ENCODE data around the gene SLC8A3.

Gene SLC8A3

GRCh38 chr14:70093156-70093555, 95.6 kb downstream of the SLC8A3 start:
- no peaks in the 10 kb centered on the region for H3K9me3 ChIP-seq (ENCODE audit: insufficient read depth, low read length)
- no peak overlapping the region for H3K4me2 ChIP-seq (ENCODE audit: low read length)
- H3K79me2 ChIP-seq (ENCODE audit: low read length) = no peaks in the 10 kb centered on the region
- no peak overlapping the region for H2AFZ ChIP-seq (ENCODE audit: low read depth, low read length)
- no peak for TF ChIP-seq CTCF (IDR thresholded peaks at IDR 0.05; ENCODE audit: low read depth, low read length)
- TF ChIP-seq EZH2phosphoT487 (IDR thresholded peaks at IDR 0.05; ENCODE audit: low read depth) = no peak
- peaks cover 6% of the 10 kb centered on the region for H3K4me1 ChIP-seq (ENCODE audit: low read length)
- H3K27ac ChIP-seq (ENCODE audit: low read length) = no peak overlapping the region
- no peak overlapping the region for H3K9ac ChIP-seq (ENCODE audit: low read length)
- no peaks in the 10 kb centered on the region for H3K36me3 ChIP-seq (replicated peaks; ENCODE audit: low read depth, low read length)
- no peaks in the 10 kb centered on the region for H4K20me1 ChIP-seq (ENCODE audit: insufficient read depth, low read length)
- no peak overlapping the region for H3K4me3 ChIP-seq (ENCODE audit: low read length)
- peaks cover 10% of the 10 kb centered on the region; the same call in 1 of the 2 replicates for H3K27me3 ChIP-seq (ENCODE audit: low read depth, low read length)

- TF ChIP-seq CTCF (IDR thresholded peaks at IDR 0.05; ENCODE audit: low read depth, low read length) = no peak
- TF ChIP-seq EZH2phosphoT487 (IDR thresholded peaks at IDR 0.05; ENCODE audit: low read depth) = no peak
- no peaks in the 10 kb centered on the region for H3K36me3 ChIP-seq (replicated peaks; ENCODE audit: low read depth, low read length)
- H3K79me2 ChIP-seq (ENCODE audit: low read length) = no peaks in the 10 kb centered on the region
Measured at GRCh38 chr14:70087380-70087697, 101.4 kb downstream of the SLC8A3 start.

GRCh38 chr14:70086685-70087379, 101.9 kb downstream of the SLC8A3 start:
- Histone ChIP-seq H3K9me3 (ENCODE audit: insufficient read depth, low read length) (no peaks in the 10 kb centered on the region), H3K9ac (ENCODE audit: low read length) (no peak overlapping the region), H3K27me3 (ENCODE audit: low read depth, low read length) (peaks cover 25% of the 10 kb centered on the region), H3K4me3 (ENCODE audit: low read length) (no peak overlapping the region), H3K79me2 (ENCODE audit: low read length) (no peaks in the 10 kb centered on the region), H3K27ac (ENCODE audit: low read length) (no peak overlapping the region), H3K4me1 (ENCODE audit: low read length) (peaks cover 7% of the 10 kb centered on the region), H2AFZ (ENCODE audit: low read depth, low read length) (no peak overlapping the region), H3K4me2 (ENCODE audit: low read length) (no peak overlapping the region; the same call in 1 of the 2 replicates), H3K36me3 (replicated peaks; ENCODE audit: low read depth, low read length) (no peaks in the 10 kb centered on the region), H4K20me1 (ENCODE audit: insufficient read depth, low read length) (no peaks in the 10 kb centered on the region)
- TF ChIP-seq EZH2phosphoT487 (IDR thresholded peaks at IDR 0.05; ENCODE audit: low read depth) (no peak), CTCF (IDR thresholded peaks at IDR 0.05; ENCODE audit: low read depth, low read length) (peak; percentile 74)

More at GRCh38 chr14:70087380-70087697, 101.4 kb downstream of the SLC8A3 start:
- peaks cover 25% of the 10 kb centered on the region for H3K27me3 ChIP-seq (ENCODE audit: low read depth, low read length)
- no peak overlapping the region for H3K4me3 ChIP-seq (ENCODE audit: low read length)
- no peak overlapping the region for H3K9ac ChIP-seq (ENCODE audit: low read length)
- H2AFZ ChIP-seq (ENCODE audit: low read depth, low read length) = no peak overlapping the region
- H3K4me1 ChIP-seq (ENCODE audit: low read length) = peaks cover 5% of the 10 kb centered on the region
- H3K9me3 ChIP-seq (ENCODE audit: insufficient read depth, low read length) = no peaks in the 10 kb centered on the region
- no peak overlapping the region; the same call in 1 of the 2 replicates for H3K4me2 ChIP-seq (ENCODE audit: low read length)
- no peaks in the 10 kb centered on the region for H4K20me1 ChIP-seq (ENCODE audit: insufficient read depth, low read length)
- no peak overlapping the region for H3K27ac ChIP-seq (ENCODE audit: low read length)

- Histone ChIP-seq H4K20me1 (ENCODE audit: insufficient read depth, low read length) (no peaks in the 10 kb centered on the region), H3K4me3 (ENCODE audit: low read length) (no peak overlapping the region), H3K36me3 (replicated peaks; ENCODE audit: low read depth, low read length) (no peaks in the 10 kb centered on the region), H3K79me2 (ENCODE audit: low read length) (no peaks in the 10 kb centered on the region), H3K27ac (ENCODE audit: low read length) (no peak overlapping the region), H3K4me2 (ENCODE audit: low read length) (no peak overlapping the region), H3K27me3 (ENCODE audit: low read depth, low read length) (peaks cover 32% of the 10 kb centered on the region), H3K9ac (ENCODE audit: low read length) (no peak overlapping the region), H2AFZ (ENCODE audit: low read depth, low read length) (no peak overlapping the region), H3K4me1 (ENCODE audit: low read length) (peaks cover 7% of the 10 kb centered on the region), H3K9me3 (ENCODE audit: insufficient read depth, low read length) (no peaks in the 10 kb centered on the region)
- TF ChIP-seq CTCF (IDR thresholded peaks at IDR 0.05; ENCODE audit: low read depth, low read length) = no peak
- TF ChIP-seq EZH2phosphoT487 (IDR thresholded peaks at IDR 0.05; ENCODE audit: low read depth) = no peak
Measured at GRCh38 chr14:70084226-70084625, 104.5 kb downstream of the SLC8A3 start.
